Trophoblast cell (in vitro differentiated cells and primary cell): ENCODE results near the gene SIGLEC12.

Source experiments
- DNase-seq, 2 donors: peaks; one replicate each; pipeline ENCODE4 v3.0.0-alpha.2; 2016
- H2AFZ ChIP-seq: 2 replicates; pipeline ENCODE4 v1.6.1; 2013; ENCODE audit warnings: low read length, moderate library complexity, mild to moderate bottlenecking; ENCODE audit not compliant: insufficient read depth, poor library complexity
- H2AK5ac ChIP-seq: 2 replicates; pipeline ENCODE4 v1.6.1; 2013; ENCODE audit warnings: mild to moderate bottlenecking, low read length
- H2BK120ac ChIP-seq: 2 replicates; pipeline ENCODE4 v1.6.1; 2013; ENCODE audit warnings: low read length, mild to moderate bottlenecking, moderate library complexity; ENCODE audit not compliant: insufficient read depth, poor library complexity
- H2BK12ac ChIP-seq: 2 replicates; pipeline ENCODE4 v1.6.1; 2013; ENCODE audit warnings: mild to moderate bottlenecking, low read length, moderate library complexity
- H2BK5ac ChIP-seq: 2 replicates; pipeline ENCODE4 v1.6.1; 2013; ENCODE audit warnings: low read length, low read depth, moderate library complexity, mild to moderate bottlenecking; ENCODE audit not compliant: poor library complexity
- H3K14ac ChIP-seq: 2 replicates; pipeline ENCODE4 v1.6.1; 2013; ENCODE audit warnings: mild to moderate bottlenecking, low read length
- H3K18ac ChIP-seq: 2 replicates; pipeline ENCODE4 v1.6.1; 2013; ENCODE audit warnings: mild to moderate bottlenecking, low read length
- H3K23ac ChIP-seq: 2 replicates; pipeline ENCODE4 v1.6.1; 2013; ENCODE audit warnings: low read length
- H3K27ac ChIP-seq: 2 replicates; pipeline ENCODE4 v1.5.1; 2013; ENCODE audit warnings: low read depth, mild to moderate bottlenecking, inconsistent platforms, low read length, moderate library complexity
- H3K27me3 ChIP-seq: 2 replicates; pipeline ENCODE4 v1.6.1; 2013; ENCODE audit warnings: inconsistent platforms, mild to moderate bottlenecking, low read length, moderate library complexity; ENCODE audit not compliant: insufficient read depth
- H3K36me3 ChIP-seq, 2 experiments: 1 replicate in 1 of 2; 2 replicates in 1 of 2; pipeline ENCODE4 v1.6.1; 2013; ENCODE audit warnings: low read length in 2 of 2, mild to moderate bottlenecking in 2 of 2, moderate library complexity in 1 of 2; ENCODE audit not compliant: insufficient read depth in 2 of 2, control insufficient read depth in 1 of 2
- H3K4ac ChIP-seq: 2 replicates; pipeline ENCODE4 v1.6.1; 2013; ENCODE audit warnings: low read depth, mild to moderate bottlenecking, low read length, moderate library complexity
- H3K4me1 ChIP-seq, 2 experiments: 1 replicate in 1 of 2; 2 replicates in 1 of 2; pipeline ENCODE4 v1.6.1; 2013; ENCODE audit warnings: low read length in 2 of 2, mild to moderate bottlenecking in 2 of 2, moderate library complexity in 1 of 2; ENCODE audit not compliant: insufficient read depth in 2 of 2, control insufficient read depth in 1 of 2
- H3K4me2 ChIP-seq: 2 replicates; pipeline ENCODE4 v1.6.1; 2013; ENCODE audit warnings: inconsistent platforms, mild to moderate bottlenecking, low read length, moderate library complexity
- H3K4me3 ChIP-seq: 2 replicates; pipeline ENCODE4 v1.5.1; 2013; ENCODE audit warnings: mild to moderate bottlenecking, low read depth, low read length, inconsistent platforms
- H3K79me1 ChIP-seq: one replicate; pipeline ENCODE4 v1.6.1; 2013; ENCODE audit warnings: low read length
- H3K79me2 ChIP-seq: 2 replicates; pipeline ENCODE4 v1.6.1; 2013; ENCODE audit warnings: low read length, mild to moderate bottlenecking; ENCODE audit not compliant: control insufficient read depth, insufficient read depth, poor library complexity
- H3K9ac ChIP-seq: 2 replicates; pipeline ENCODE4 v1.6.1; 2013; ENCODE audit warnings: mild to moderate bottlenecking, low read length
- H3K9me3 ChIP-seq: 2 replicates; pipeline ENCODE4 v1.6.1; 2013; ENCODE audit warnings: low read depth, mild to moderate bottlenecking, control low read depth, inconsistent platforms, low read length; ENCODE audit not compliant: insufficient read depth
- H4K12ac ChIP-seq: 2 replicates; pipeline ENCODE4 v1.6.1; 2013; ENCODE audit warnings: low read depth, mild to moderate bottlenecking, low read length, moderate library complexity
- H4K8ac ChIP-seq: 2 replicates; pipeline ENCODE4 v1.6.1; 2013; ENCODE audit warnings: low read depth, mild to moderate bottlenecking, low read length, moderate library complexity
- H4K91ac ChIP-seq: one replicate; pipeline ENCODE4 v1.6.1; 2013; ENCODE audit warnings: low read depth, mild to moderate bottlenecking, low read length, moderate library complexity
- WGBS: extraction: QIAGEN DNeasy Blood & Tissue Kit; methylation state at CpG from one replicate; pipeline ENCODE4 v1.1.7; 2013; ENCODE audit warnings: missing lambda C conversion rate; ENCODE audit not compliant: insufficient read length, insufficient coverage; ENCODE audit errors: extremely low coverage; 5-methylcytosine and 5-hydroxymethylcytosine counted together

Gene SIGLEC12

DNA sequence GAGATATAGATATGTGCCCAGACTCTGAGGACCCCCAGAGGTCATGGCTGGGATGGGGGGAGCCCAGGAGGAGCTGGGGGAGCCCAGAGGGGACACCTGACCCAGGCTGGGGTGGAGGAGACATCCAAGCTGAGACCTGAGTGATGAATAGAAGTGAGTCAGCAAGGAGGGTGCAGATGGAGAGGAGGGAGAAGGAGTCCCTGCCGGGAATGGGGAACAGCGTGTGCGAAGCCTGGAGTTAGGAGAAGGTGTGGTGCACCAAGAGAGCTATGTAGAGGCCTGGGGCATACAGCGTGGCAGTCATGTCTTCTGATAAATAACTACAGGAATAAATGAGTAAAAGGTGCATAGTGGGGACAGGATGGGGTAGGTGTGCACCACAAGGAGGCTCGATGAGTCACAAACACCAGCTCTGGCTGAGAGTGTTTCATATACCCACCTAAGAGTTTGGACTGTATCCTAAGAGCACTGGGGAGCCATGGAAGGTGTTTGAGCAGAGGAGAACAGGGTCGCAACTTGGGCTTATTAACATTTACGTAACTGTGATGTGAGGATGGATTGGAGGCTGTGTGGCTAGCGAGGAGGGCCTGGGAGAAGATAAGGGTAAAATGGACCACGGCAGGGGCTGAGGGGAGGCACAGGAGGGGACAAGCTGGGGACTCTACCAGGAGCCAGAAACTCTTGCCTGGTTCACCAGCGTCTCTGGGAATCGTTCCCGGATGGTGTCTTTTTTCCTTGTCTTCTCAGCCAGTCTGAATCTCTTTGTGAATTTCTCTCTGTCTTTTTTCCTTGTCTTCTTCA lies 21.9 kb downstream of the SIGLEC12 start:
- H3K23ac ChIP-seq, result no peak overlapping the region
- no peak overlapping the region for H4K91ac ChIP-seq
- no CpG with 5 or more reads among the region's 12 CpGs for WGBS
- no peak overlapping the region for H3K4me2 ChIP-seq
- H3K79me2 ChIP-seq, result no peaks in the 10 kb centered on the region
- H2AK5ac ChIP-seq, result no peak overlapping the region
- no peaks in the 10 kb centered on the region for H3K79me1 ChIP-seq
- H3K36me3 ChIP-seq, result no peaks in the 10 kb centered on the region
- H3K4me1 ChIP-seq, result no peaks in the 10 kb centered on the region
- no peak overlapping the region for H2BK5ac ChIP-seq
- no peak overlapping the region for H2BK120ac ChIP-seq
- H2AFZ ChIP-seq, result no peak overlapping the region
- H3K14ac ChIP-seq, result no peak overlapping the region
- H3K27me3 ChIP-seq, result no peaks in the 10 kb centered on the region
- no peak overlapping the region for H3K4me3 ChIP-seq
- H3K9me3 ChIP-seq, result peaks cover 46% of the 10 kb centered on the region
- H4K8ac ChIP-seq, result no peak overlapping the region
- H3K9ac ChIP-seq, result no peak overlapping the region
- no peak overlapping the region for H3K4ac ChIP-seq
- no peak overlapping the region for H3K18ac ChIP-seq
- no peak overlapping the region for H2BK12ac ChIP-seq
- DNase-seq, result no peak
- no peak overlapping the region for H4K12ac ChIP-seq
- no peak overlapping the region for H3K27ac ChIP-seq

DNA sequence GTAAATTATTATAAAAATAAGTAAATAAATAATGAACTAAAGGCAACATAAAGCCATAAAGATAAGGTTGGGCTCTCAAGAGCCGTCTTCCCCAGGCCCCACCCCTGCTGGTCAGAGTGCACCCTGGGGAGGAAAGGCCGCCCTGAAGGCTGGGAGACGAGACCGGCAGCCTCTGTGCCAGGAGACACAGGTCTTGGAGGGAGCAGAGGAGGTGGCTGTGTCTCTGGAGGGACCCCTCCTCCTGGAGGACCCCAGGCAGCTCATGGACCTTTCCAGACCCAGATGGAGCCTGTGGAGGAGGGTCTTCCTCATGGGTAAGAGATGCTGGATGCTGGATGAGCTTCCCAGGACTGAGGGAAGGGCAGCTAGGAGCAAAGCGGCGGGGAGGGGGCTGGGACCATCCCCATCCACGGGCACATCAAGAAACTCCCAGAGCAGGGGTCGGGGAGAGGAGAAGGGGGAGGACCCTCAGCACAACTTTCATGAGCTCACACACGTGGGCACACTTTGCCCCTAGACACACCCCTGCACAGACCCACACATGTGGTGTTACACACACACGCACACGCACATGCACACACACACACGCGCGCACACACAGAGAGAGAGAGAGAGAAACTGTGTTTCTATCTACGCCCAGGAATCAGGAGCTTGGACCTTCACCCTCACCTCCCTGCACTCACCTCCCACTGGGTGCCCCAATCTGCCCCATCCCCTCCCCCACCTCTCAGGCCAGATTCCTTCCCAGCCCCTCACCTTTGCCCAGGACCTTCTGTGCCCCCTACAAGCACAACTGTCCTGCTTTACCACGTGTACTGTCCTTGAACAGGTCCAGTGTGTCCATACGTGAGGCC lies 23.0 kb downstream of the SIGLEC12 start, which contains the start of gene CEACAM18:
Gene CEACAM18 (plus strand): TSS at position 159 of the 854 bp plus-strand sequence.
- Histone ChIP-seq H3K27ac (no peak within 1 kb of the TSS), H3K79me2 (no peaks in the 10 kb centered on the region), H3K4me2 (no peak within 1 kb of the TSS), H3K9ac (peak within 1 kb of the TSS; percentile 19), H2AK5ac (no peak within 1 kb of the TSS), H3K4me1 (no peaks in the 10 kb centered on the region), H3K27me3 (no peaks in the 10 kb centered on the region), H3K4ac (no peak within 1 kb of the TSS), H4K8ac (no peak within 1 kb of the TSS), H3K4me3 (no peak within 1 kb of the TSS), H3K79me1 (no peaks in the 10 kb centered on the region), H3K23ac (no peak within 1 kb of the TSS), H2BK5ac (no peak within 1 kb of the TSS), H2BK12ac (no peak within 1 kb of the TSS), H2BK120ac (no peak within 1 kb of the TSS), H3K18ac (no peak within 1 kb of the TSS), H4K12ac (no peak within 1 kb of the TSS), H4K91ac (no peak within 1 kb of the TSS), H3K36me3 (no peaks in the 10 kb centered on the region), H3K14ac (no peak within 1 kb of the TSS), H3K9me3 (peaks cover 39% of the 10 kb centered on the region), H2AFZ (no peak within 1 kb of the TSS)
- whole genome bisulfite sequencing, result no CpG with 5 or more reads among the region's 17 CpGs
- no peak for DNase-seq

DNA sequence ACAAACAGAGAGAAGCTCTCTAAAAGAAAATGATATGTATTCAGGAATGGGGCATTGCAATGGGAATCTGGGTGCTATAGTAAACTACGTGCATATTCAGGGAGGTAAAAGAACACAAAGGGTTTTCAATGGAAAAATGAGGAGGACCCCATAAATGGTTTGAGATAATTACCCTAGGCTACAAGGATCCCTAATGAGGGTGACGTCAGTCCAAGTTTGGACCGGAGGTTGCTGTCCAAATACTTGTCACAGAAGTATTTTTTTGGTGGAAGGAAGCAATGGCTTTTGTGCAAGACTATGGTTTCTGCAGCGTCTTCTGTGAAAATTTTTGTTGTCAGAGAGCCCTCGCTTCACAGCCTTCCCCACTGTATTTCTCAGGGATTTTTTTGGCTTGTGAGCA lies 24.3 kb downstream of the SIGLEC12 start:
- H3K4me3 ChIP-seq, result no peak overlapping the region
- H3K23ac ChIP-seq, result no peak overlapping the region
- no peaks in the 10 kb centered on the region for H3K36me3 ChIP-seq
- no peak overlapping the region for H4K12ac ChIP-seq
- no peak overlapping the region for H2BK12ac ChIP-seq
- no peak overlapping the region for H3K18ac ChIP-seq
- WGBS, result no CpG with 5 or more reads among the region's 5 CpGs
- no peak overlapping the region for H4K91ac ChIP-seq
- no peak overlapping the region for H3K14ac ChIP-seq
- H3K27me3 ChIP-seq, result no peaks in the 10 kb centered on the region
- peaks cover 31% of the 10 kb centered on the region for H3K9me3 ChIP-seq
- no peaks in the 10 kb centered on the region for H3K79me1 ChIP-seq
- no peak overlapping the region for H2AK5ac ChIP-seq
- no peak overlapping the region for H3K4me2 ChIP-seq
- no peak for DNase-seq
- no peak overlapping the region for H3K27ac ChIP-seq
- H3K79me2 ChIP-seq, result no peaks in the 10 kb centered on the region
- no peak overlapping the region for H4K8ac ChIP-seq
- H3K4me1 ChIP-seq, result no peaks in the 10 kb centered on the region
- no peak overlapping the region for H2BK120ac ChIP-seq
- H2AFZ ChIP-seq, result no peak overlapping the region
- no peak overlapping the region for H2BK5ac ChIP-seq
- no peak overlapping the region for H3K9ac ChIP-seq
- H3K4ac ChIP-seq, result no peak overlapping the region

DNA sequence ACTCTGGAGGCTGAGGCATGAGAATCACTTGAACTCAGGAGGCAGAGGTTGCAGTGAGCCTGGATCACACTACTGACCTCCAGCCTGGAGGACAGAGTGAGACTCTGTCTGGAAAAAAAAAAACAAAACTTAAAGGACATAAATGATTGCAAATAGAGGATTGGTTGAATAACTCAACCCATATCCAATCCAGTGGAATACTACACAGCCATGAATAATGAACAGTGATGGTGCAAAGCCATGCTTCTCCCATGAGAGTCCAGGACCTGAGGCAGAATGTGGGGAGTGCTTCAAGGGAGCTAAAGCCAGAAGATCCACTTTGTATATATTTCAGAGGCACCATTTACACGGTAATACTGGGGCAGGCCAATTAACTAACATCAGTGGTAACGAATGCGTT lies 25.4 kb downstream of the SIGLEC12 start:
- no peak overlapping the region for H3K4me2 ChIP-seq
- no peaks in the 10 kb centered on the region for H3K36me3 ChIP-seq
- H3K79me1 ChIP-seq, result no peaks in the 10 kb centered on the region
- no peak overlapping the region for H2AFZ ChIP-seq
- no peak overlapping the region for H2BK12ac ChIP-seq
- no peak overlapping the region for H3K14ac ChIP-seq
- H4K12ac ChIP-seq, result no peak overlapping the region
- H3K9me3 ChIP-seq, result peaks cover 27% of the 10 kb centered on the region
- H3K23ac ChIP-seq, result no peak overlapping the region
- no peak for DNase-seq
- no peak overlapping the region for H2AK5ac ChIP-seq
- H3K4me3 ChIP-seq, result no peak overlapping the region
- no peak overlapping the region for H4K8ac ChIP-seq
- H3K9ac ChIP-seq, result no peak overlapping the region
- no peak overlapping the region for H2BK120ac ChIP-seq
- H3K4me1 ChIP-seq, result no peaks in the 10 kb centered on the region
- H3K27ac ChIP-seq, result no peak overlapping the region
- no CpG with 5 or more reads among the region's 3 CpGs for WGBS
- no peaks in the 10 kb centered on the region for H3K79me2 ChIP-seq
- no peak overlapping the region for H2BK5ac ChIP-seq
- H4K91ac ChIP-seq, result no peak overlapping the region
- no peaks in the 10 kb centered on the region for H3K27me3 ChIP-seq
- H3K18ac ChIP-seq, result no peak overlapping the region
- no peak overlapping the region for H3K4ac ChIP-seq
